Esophagus (tissue), 2 donors: Measurements from ENCODE around the gene FAU. TPM values are rescaled to one million over a fixed set of nuclear protein-coding genes. Genes with fewer than 3 reads are reported as not detected.

ENCODE experiments used
- polyA plus RNA-seq, 2 donors: library from polyadenylated mRNA; stranded (reverse); fragments of 200-250 nt; gene quantifications; one replicate each; pipeline ENCODE4 v1.2.3, GENCODE V29; 2013
- donor health status: healthy with polysubstance abuse.
- donor health status: Bipolar disorder and iron deficiency.

The FAU gene
- polyA plus RNA-seq, 2 donors: 789 to 817 TPM

Other genes starting within 250 kb of the FAU start
- gene EHD1, start 243.5 kb downstream of the FAU start, polyA plus RNA-seq: 10 to 100 TPM; 16.1 to 28.7 TPM
- 10 to 100 TPM; 10.4 to 11.4 TPM for gene ATG2A, start 204.9 kb downstream of the FAU start, polyA plus RNA-seq
- gene PPP2R5B, start 197.4 kb downstream of the FAU start, polyA plus RNA-seq: 10 to 100 TPM in 1 of 2 donors, 1 to 10 TPM in 1; 6.6 to 11.0 TPM
- not detected for gene GPHA2, start 186.2 kb downstream of the FAU start, polyA plus RNA-seq
- gene MAJIN, start 150.0 kb downstream of the FAU start, polyA plus RNA-seq: not detected
- gene BATF2, start 125.2 kb downstream of the FAU start, polyA plus RNA-seq: under 1 TPM; 0.22 to 0.35 TPM
- gene ARL2, start 108.0 kb downstream of the FAU start, polyA plus RNA-seq: 10 to 100 TPM; 44.5 to 68.6 TPM
- gene SNX15, start 94.7 kb downstream of the FAU start, polyA plus RNA-seq: 10 to 100 TPM; 14.7 to 15.6 TPM
- gene SAC3D1, start 80.9 kb downstream of the FAU start, polyA plus RNA-seq: 10 to 100 TPM in 1 of 2 donors, 1 to 10 TPM in 1; 6.2 to 12.1 TPM
- 1 to 10 TPM; 3.0 to 6.0 TPM for gene NAALADL1, start 63.6 kb downstream of the FAU start, polyA plus RNA-seq
- gene CDCA5, start 38.1 kb downstream of the FAU start, polyA plus RNA-seq: 1 to 10 TPM; 4.3 to 8.8 TPM
- gene ZFPL1, start 37.9 kb downstream of the FAU start, polyA plus RNA-seq: 10 to 100 TPM; 30.6 to 30.9 TPM
- 10 to 100 TPM; 62.3 to 70.4 TPM for gene VPS51, start 25.9 kb downstream of the FAU start, polyA plus RNA-seq
- 10 to 100 TPM; 48.3 to 68.3 TPM for gene TM7SF2, start 10.3 kb downstream of the FAU start, polyA plus RNA-seq
- 10 to 100 TPM; 12.4 to 13.3 TPM for gene ZNHIT2, start 4.4 kb downstream of the FAU start, polyA plus RNA-seq
- gene MRPL49, start 187 bp upstream of the FAU start, polyA plus RNA-seq: 10 to 100 TPM; 18.9 to 44.3 TPM
- gene SYVN1, start 12.4 kb upstream of the FAU start, polyA plus RNA-seq: 10 to 100 TPM; 16.4 to 17.8 TPM
- not detected for gene SPDYC, start 48.1 kb upstream of the FAU start, polyA plus RNA-seq
- gene CAPN1, start 59.8 kb upstream of the FAU start, polyA plus RNA-seq: 100 to 1,000 TPM; 323 to 450 TPM
- 1 to 10 TPM; 8.5 to 9.2 TPM for gene POLA2, start 139.8 kb upstream of the FAU start, polyA plus RNA-seq
- gene CDC42EP2, start 192.7 kb upstream of the FAU start, polyA plus RNA-seq: 1 to 10 TPM; 4.4 to 4.7 TPM
- gene DPF2, start 211.7 kb upstream of the FAU start, polyA plus RNA-seq: 10 to 100 TPM; 12.2 to 17.4 TPM
- gene TIGD3, start 232.6 kb upstream of the FAU start, polyA plus RNA-seq: under 1 TPM; 0.10 to 0.16 TPM